Effector memory CD4-positive, alpha-beta T cell (primary cell): ENCODE measurements around the gene MEFV.
"Not testable (repeated sequence)": the region's sequence is repeated elsewhere in the genome, so short reads cannot be mapped to it uniquely, and the experiment has no call there.

ENCODE experiments used
- DNase-seq, 3 donors: peaks; one replicate each; pipeline ENCODE4 v3.0.0-alpha.2; 2020
- H3K27ac ChIP-seq: 2 replicates; pipeline ENCODE4 v1.7.0; 2013; ENCODE audit warnings: mild to moderate bottlenecking, low read length, moderate library complexity; ENCODE audit not compliant: insufficient read depth, poor library complexity, severe bottlenecking
- H3K27me3 ChIP-seq: replicated peaks from 2 replicates; pipeline ENCODE4 v1.7.0; 2013; ENCODE audit warnings: mild to moderate bottlenecking, low read length; ENCODE audit not compliant: insufficient read depth, control insufficient read depth, poor library complexity, severe bottlenecking
- H3K36me3 ChIP-seq: 2 replicates; pipeline ENCODE4 v1.7.0; 2013; ENCODE audit warnings: mild to moderate bottlenecking, low read length, moderate library complexity; ENCODE audit not compliant: control insufficient read depth, insufficient read depth
- H3K4me1 ChIP-seq: 2 replicates; pipeline ENCODE4 v1.7.0; 2013; ENCODE audit warnings: low read length, mild to moderate bottlenecking; ENCODE audit not compliant: control insufficient read depth, insufficient read depth, poor library complexity, severe bottlenecking
- H3K4me3 ChIP-seq: 2 replicates; pipeline ENCODE4 v1.7.0; 2013; ENCODE audit warnings: low read length, low read depth, mild to moderate bottlenecking; ENCODE audit not compliant: insufficient read depth, poor library complexity, severe bottlenecking
- H3K9me3 ChIP-seq: 2 replicates; pipeline ENCODE4 v1.7.0; 2013; ENCODE audit warnings: mild to moderate bottlenecking, low read length, moderate library complexity; ENCODE audit not compliant: control insufficient read depth

MEFV gene

DNA sequence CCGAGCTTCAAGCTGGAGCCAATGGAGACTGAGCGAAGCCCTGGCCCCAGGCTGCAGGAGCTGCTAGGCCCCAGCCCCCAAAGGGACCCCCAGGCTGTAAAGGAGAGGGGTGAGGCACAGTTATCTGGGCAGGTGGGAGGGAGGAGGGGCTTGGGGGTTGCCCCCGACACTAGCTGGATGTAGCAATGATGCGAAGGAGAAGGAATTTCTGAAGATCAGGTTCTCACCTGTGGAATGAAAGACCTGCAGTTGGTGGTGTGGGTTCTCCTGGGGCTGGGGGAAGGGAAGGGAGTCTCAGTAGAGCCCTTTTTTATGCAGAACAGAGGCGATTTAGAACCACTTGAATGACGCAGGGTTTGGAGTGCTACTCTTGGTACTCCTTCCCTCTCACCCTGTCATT is 28.7 kb upstream of the MEFV start:
- Histone ChIP-seq H3K9me3 (peaks cover 13% of the 10 kb centered on the region), H3K4me3 (peak overlapping the region; percentile 85), H3K27ac (no peak overlapping the region), H3K27me3 (no peaks in the 10 kb centered on the region), H3K36me3 (peaks cover 41% of the 10 kb centered on the region), H3K4me1 (peaks cover 20% of the 10 kb centered on the region)
- DNase-seq = no peak

DNA sequence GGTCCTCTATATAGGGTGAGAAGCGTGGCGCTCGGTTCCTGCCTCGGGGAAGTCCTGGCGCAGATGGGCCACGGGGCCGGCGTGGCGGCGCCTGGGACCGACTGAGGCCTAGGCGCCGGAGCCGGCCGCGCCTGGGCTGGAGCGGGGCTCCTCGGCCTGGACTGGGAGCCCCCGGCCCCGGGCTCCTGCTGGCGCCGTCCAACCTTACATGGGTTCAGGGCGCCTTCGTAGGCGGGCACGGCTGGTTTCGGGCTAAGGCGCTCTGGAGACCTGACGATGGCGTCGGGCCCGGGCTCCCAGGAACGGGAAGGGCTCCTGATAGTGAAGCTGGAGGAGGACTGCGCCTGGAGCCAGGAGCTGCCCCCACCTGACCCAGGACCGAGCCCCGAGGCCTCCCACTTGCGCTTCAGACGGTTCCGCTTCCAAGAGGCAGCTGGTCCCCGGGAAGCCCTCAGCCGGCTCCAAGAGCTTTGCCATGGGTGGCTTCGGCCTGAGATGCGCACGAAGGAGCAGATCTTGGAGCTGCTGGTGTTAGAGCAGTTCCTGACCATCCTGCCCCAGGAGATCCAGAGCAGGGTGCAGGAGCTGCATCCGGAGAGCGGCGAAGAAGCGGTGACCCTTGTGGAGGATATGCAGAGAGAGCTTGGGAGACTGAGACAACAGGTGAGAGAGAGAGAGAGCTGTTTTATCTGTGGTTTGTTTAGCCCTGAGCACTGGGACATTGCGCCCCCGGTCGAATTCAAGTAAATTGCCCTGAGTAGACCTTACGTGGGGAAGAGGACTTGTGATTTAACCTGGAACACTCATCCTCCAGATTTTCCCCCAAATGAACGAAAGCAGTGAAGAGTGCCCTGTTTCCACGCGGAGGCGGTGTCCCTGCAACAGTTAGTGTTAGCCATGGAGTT is 27.4 kb upstream of the MEFV start:
- H3K27me3 ChIP-seq = no peaks in the 10 kb centered on the region
- H3K4me1 ChIP-seq = peaks cover 20% of the 10 kb centered on the region
- peak overlapping the region; percentile 88 for H3K27ac ChIP-seq
- H3K36me3 ChIP-seq = peaks cover 28% of the 10 kb centered on the region
- DNase-seq = no peak
- H3K9me3 ChIP-seq = peaks cover under 1% of the 10 kb centered on the region
- peak overlapping the region; percentile 85 for H3K4me3 ChIP-seq

DNA sequence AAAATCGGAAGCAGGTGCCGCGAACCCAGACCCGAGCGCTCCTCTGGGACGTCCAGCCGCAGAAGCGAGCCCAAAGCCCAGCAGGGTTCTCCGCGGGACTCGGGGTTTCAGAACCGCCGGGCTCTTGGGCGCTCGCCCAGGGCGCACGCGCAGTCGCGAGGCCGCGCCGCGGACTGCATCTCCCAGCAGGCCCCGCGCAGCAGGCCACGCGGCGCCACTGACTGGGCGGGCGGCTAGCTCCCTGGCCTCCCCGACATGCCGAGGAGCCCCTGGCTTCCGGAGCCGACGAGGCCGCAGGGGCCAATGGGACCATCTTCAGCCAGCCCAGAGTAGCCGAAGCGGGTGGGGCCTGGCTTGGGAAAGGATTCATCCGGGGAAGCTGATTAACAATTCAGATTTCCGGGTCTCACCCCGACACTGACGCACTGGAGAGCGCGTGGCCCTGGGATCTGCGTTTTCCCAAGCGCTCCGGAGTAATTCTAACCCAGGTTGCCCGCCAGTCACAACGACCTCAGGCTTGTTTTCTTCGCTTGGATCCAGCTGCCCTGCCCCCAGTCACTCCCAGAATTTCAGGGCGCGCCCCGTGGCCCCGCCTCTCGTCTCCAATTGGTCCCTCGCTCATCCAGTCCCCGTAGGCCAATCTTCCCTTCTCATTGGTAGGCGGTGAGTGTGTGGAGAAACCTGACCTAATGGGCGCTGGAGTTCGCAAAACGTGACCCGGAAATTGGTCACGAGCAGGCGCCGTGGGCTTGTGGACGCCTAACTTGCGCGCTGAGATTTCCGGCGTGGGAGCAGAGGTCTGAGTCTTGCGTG is 26.5 kb upstream of the MEFV start, which contains the start of gene ZNF263:
ZNF263 (plus strand) TSS at position 762 of the 813 bp plus-strand sequence. CDS start 328 bp downstream, outside the sequence.
- Histone ChIP-seq H3K4me3 (peak within 1 kb of the TSS; percentile 85), H3K27ac (peak within 1 kb of the TSS; percentile 88), H3K9me3 (no peaks in the 10 kb centered on the region), H3K4me1 (peaks cover 20% of the 10 kb centered on the region), H3K27me3 (no peaks in the 10 kb centered on the region), H3K36me3 (peaks cover 21% of the 10 kb centered on the region)
- DNase-seq = peak; percentile 83 to 89 (median 86)

DNA sequence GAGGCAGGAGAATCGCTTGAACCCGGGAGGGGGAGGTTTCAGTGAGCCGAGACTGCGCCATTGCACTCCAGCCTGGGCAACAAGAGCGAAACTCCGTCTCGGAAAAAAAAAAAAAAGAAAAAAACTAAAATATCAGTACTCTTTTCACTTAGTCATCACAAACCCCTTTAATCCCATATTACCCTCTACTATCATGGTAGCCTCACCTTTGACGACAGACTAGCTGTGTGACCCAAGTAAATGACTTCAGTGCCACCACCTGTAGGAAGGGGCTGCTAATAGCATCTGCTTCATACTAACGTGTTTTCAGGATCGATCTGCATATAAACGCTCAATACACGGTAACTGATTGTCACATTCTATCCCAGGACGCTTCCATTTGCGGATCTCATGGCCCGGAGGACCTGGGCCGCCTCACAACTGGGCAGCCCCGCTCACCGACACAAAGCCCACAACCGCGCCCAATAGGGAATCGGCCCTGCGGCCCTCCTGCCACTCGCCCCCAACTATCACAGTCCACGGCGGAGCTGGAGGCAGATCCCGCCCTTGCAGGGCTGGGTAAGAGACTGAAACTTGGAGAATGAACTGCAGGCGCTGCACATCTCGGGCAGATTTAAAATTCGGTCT is 25.8 kb upstream of the MEFV start:
- Histone ChIP-seq H3K36me3 (peaks cover 17% of the 10 kb centered on the region), H3K9me3 (no peaks in the 10 kb centered on the region), H3K27ac (peak overlapping the region; percentile 88), H3K27me3 (no peaks in the 10 kb centered on the region), H3K4me3 (peak overlapping the region; percentile 85), H3K4me1 (peaks cover 20% of the 10 kb centered on the region)
- DNase-seq = no peak

DNA sequence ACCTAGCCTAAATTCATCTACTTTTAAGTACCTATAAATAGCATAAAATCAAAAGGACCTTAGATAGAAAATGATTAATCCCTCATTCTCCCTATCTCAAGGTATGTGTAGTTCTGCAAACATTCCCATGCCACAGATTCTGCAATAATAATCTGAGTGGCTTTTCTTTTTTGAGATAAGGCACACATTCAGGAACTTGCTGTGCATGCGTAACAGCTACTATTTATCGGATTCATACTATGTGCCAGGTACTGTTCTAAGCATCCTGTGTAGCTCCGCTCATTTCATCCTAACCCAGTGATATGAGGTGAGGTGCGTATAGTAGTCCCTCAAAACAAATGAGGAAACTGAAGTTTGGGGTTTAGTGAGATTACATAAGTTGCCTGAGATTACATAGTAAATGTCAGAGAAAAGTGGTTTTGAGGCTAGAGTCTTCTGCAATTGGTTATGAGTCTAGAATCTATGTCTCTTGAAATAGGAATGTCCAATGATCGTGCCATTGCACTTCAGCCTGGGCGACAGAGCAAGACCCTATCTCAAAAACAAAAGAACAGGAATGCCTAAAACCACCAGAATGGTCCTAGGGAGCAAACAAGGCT is 24.9 kb upstream of the MEFV start:
- no peak overlapping the region for H3K4me3 ChIP-seq
- no peaks in the 10 kb centered on the region for H3K27me3 ChIP-seq
- peaks cover 10% of the 10 kb centered on the region for H3K36me3 ChIP-seq
- no peak for DNase-seq
- no peaks in the 10 kb centered on the region for H3K9me3 ChIP-seq
- H3K27ac ChIP-seq = no peak overlapping the region
- peaks cover 20% of the 10 kb centered on the region for H3K4me1 ChIP-seq

DNA sequence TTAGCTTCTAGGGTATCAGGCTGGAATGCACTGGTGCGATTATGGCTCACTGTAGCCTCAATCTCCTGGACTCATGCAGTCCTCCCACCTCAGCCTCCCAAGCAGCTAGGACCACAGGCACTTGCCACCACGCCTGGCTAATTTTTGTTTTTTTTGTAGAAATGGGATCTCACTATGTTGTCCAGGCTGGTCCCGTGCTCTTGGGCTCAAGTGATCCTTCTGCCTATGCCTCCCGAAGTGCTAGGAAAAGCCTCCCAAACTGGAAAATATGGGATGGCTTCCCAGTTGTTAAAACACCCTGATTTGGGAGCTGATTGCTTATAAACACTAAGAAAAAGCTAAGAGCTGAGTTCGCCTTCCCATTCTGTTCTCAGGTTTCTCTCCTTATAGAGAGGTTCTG is 20.2 kb upstream of the MEFV start:
- H3K27ac ChIP-seq = no peak overlapping the region
- no peaks in the 10 kb centered on the region for H3K4me1 ChIP-seq
- H3K4me3 ChIP-seq = no peak overlapping the region
- H3K36me3 ChIP-seq = no peaks in the 10 kb centered on the region
- H3K27me3 ChIP-seq = no peaks in the 10 kb centered on the region
- H3K9me3 ChIP-seq = no peaks in the 10 kb centered on the region
- DNase-seq = no peak

DNA sequence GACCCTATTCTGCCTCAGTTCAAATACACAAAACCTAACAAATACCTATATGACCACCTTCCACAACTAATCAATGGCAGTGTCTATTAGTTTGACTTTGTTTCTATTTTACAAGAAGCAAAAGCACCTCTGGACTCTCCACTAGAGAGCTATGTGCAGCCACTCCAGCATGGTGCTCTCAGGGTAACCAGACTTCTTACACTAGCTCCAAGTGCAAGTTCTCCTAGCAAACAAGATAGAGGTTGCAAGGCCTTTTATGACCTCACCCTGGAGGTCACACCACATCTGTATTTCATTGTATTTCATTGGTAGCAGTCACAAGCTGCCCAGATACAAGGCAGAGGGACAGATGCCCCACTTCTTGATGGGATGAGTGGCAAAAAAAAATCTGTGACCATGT is 18.5 kb upstream of the MEFV start:
- Histone ChIP-seq H3K27me3 (no peaks in the 10 kb centered on the region), H3K36me3 (no peaks in the 10 kb centered on the region), H3K27ac (no peak overlapping the region), H3K4me1 (no peaks in the 10 kb centered on the region), H3K9me3 (no peaks in the 10 kb centered on the region), H3K4me3 (no peak overlapping the region)
- DNase-seq = no peak

DNA sequence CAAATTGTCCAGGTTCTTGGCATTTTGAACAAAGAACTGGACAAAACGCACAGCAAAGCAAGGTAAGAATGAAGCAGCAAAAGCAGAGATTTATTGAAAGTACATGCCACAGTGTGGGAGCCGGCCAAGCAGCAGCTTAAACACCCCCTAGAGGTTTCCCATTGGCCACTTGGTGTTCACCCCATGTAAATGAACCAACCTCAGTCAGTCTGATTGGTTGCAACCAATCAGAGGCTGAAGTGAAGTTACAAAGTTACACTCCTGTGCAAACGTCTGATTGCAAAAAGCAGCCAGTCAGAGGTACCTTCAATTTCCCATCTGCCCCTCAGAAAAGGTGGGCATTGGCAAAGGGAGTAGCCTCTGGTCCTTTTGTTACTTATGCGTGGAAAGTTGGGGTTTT is 18.1 kb upstream of the MEFV start:
- Histone ChIP-seq H3K4me1 (no peaks in the 10 kb centered on the region), H3K36me3 (no peaks in the 10 kb centered on the region), H3K9me3 (no peaks in the 10 kb centered on the region), H3K4me3 (no peak overlapping the region), H3K27ac (no peak overlapping the region), H3K27me3 (no peaks in the 10 kb centered on the region)
- no peak for DNase-seq

DNA sequence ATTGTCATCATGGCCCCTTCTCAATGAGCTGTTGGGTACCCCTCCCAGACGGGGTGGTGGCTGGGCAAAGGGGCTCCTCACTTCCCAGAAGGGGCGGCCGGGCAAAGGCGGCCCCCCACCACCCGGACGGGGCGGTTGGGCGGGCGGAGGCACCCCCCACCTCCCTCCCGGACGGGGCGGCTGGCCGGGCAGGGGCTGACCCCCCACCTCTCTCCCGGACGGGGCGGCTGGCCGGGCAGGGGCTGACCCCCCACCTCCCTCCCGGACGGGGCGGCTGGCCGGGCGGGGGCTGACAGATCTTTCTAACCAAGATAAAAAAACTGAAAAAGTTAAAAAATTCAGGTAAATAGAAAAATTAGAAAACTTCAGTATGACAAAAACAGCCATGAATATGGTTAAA is 14.8 kb upstream of the MEFV start:
- H3K27ac ChIP-seq, H3K4me3 ChIP-seq, DNase-seq: not testable (repeated sequence)

More for the DNA sequence above, 14.8 kb upstream of the MEFV start:
- not testable (repeated sequence) for H3K36me3 ChIP-seq, H3K27me3 ChIP-seq, H3K4me1 ChIP-seq, H3K9me3 ChIP-seq
